ENCODE measurements around the gene GRID2.

GRID2 gene

GRCh38 chr4:93084599-93085305 is 781.0 kb downstream of the GRID2 start:
- DNase-seq (ENCODE audit: low read depth): no peak

GRCh38 chr4:93086356-93086755 is 782.6 kb downstream of the GRID2 start:
- DNase-seq (ENCODE audit: low read depth): no peak

- DNase-seq (ENCODE audit: low read depth): no peak
Observed at GRCh38 chr4:93092765-93093164, 789.0 kb downstream of the GRID2 start.

GRCh38 chr4:93103042-93103441 is 799.3 kb downstream of the GRID2 start:
- DNase-seq (ENCODE audit: low read depth): no peak

GRCh38 chr4:93116624-93117023 is 812.9 kb downstream of the GRID2 start:
- no peak for DNase-seq (ENCODE audit: low read depth)

GRCh38 chr4:93127489-93127888 is 823.7 kb downstream of the GRID2 start:
- no peak for DNase-seq (ENCODE audit: low read depth)

- DNase-seq (ENCODE audit: low read depth): no peak
Observed at GRCh38 chr4:93132631-93133030, 828.9 kb downstream of the GRID2 start.

GRCh38 chr4:93139118-93139517 is 835.4 kb downstream of the GRID2 start:
- no peak for DNase-seq (ENCODE audit: low read depth)

GRCh38 chr4:93143902-93144301 is 840.1 kb downstream of the GRID2 start:
- DNase-seq (ENCODE audit: low read depth): no peak

GRCh38 chr4:93144644-93145043 is 840.9 kb downstream of the GRID2 start:
- DNase-seq (ENCODE audit: low read depth): no peak

GRCh38 chr4:93147524-93148212 is 843.9 kb downstream of the GRID2 start:
- no peak for DNase-seq (ENCODE audit: low read depth)

GRCh38 chr4:93152491-93152890 is 848.7 kb downstream of the GRID2 start:
- DNase-seq (ENCODE audit: low read depth): no peak

- no peak for DNase-seq (ENCODE audit: low read depth)
Observed at GRCh38 chr4:93157986-93158385, 854.2 kb downstream of the GRID2 start.

- DNase-seq (ENCODE audit: low read depth): no peak
Observed at GRCh38 chr4:93168053-93168452, 864.3 kb downstream of the GRID2 start.

- DNase-seq (ENCODE audit: low read depth): no peak
Observed at GRCh38 chr4:93169966-93170365, 866.2 kb downstream of the GRID2 start.

- DNase-seq (ENCODE audit: low read depth): no peak
Observed at GRCh38 chr4:93174598-93174997, 870.8 kb downstream of the GRID2 start.

GRCh38 chr4:93178279-93178678 is 874.5 kb downstream of the GRID2 start:
- no peak for DNase-seq (ENCODE audit: low read depth)

GRCh38 chr4:93179044-93179443 is 875.3 kb downstream of the GRID2 start:
- DNase-seq (ENCODE audit: low read depth): no peak

- no peak for DNase-seq (ENCODE audit: low read depth)
Observed at GRCh38 chr4:93182722-93183121, 879.0 kb downstream of the GRID2 start.

- no peak for DNase-seq (ENCODE audit: low read depth)
Observed at GRCh38 chr4:93183576-93183975, 879.8 kb downstream of the GRID2 start.

- no peak for DNase-seq (ENCODE audit: low read depth)
Observed at GRCh38 chr4:93184053-93184452, 880.3 kb downstream of the GRID2 start.

- no peak for DNase-seq (ENCODE audit: low read depth)
Observed at GRCh38 chr4:93186846-93187245, 883.1 kb downstream of the GRID2 start.

- no peak for DNase-seq (ENCODE audit: low read depth)
Observed at GRCh38 chr4:93187466-93187865, 883.7 kb downstream of the GRID2 start.

GRCh38 chr4:93187892-93188291 is 884.1 kb downstream of the GRID2 start:
- DNase-seq (ENCODE audit: low read depth): no peak
